HTR-8/SVneo (cell line): ENCODE results near the gene AOPEP.
A peak's percentile ranks its signal among the peaks of the same experiment; 100 is the strongest.

ENCODE experiments used
- DNase-seq: peaks from one replicate; pipeline ENCODE4 v3.0.0; 2011; ENCODE audit warnings: low spot score, mixed read lengths; ENCODE audit not compliant: insufficient read length
- FAIRE-seq: peaks from 2 replicates; lab custom pipeline; 2011; peaks lifted over from hg19 to GRCh38; lab: Jason Lieb, UNC

AOPEP gene

DNA sequence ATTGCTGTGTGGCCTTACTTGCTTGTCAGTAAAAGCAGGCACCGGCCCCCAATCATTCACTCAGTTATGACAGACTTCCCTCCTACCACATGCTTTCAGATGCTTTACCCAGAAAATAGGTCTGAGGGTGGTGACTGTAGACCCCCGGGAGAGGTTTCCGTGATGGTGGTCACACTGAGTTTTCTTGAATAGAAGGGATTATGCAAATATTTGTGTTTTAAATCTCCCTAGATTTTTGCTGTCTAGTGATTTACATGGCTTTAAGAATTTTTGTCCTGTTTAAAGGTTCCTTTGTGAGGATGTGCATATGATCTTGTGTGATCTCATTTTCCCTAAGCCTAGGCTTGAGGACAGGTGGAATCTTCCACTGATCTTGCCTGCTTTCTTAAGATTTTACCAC, 309.3 kb downstream of the AOPEP start:
- FAIRE-seq (no peak), DNase-seq (no peak)

DNA sequence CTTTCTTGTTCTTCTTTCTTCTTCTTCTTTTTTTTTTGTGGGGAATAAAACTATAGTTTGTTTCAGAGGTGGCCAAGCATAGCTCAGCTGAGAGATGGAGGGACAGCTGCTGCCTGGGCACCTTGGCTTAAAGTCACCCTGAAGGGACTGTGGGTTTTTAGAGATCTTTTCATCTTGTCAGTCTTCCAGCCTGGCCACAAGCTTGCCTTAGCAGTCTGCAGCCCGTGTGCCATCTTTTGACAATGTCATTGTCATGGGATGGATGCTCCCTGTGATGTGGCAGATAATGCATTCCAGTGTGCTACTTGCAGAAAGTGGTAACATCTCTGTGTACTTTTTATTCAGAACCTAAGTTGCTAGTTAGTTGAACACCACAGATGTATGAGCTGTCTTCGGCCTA, 310.2 kb downstream of the AOPEP start:
- no peak for DNase-seq
- FAIRE-seq: no peak

DNA sequence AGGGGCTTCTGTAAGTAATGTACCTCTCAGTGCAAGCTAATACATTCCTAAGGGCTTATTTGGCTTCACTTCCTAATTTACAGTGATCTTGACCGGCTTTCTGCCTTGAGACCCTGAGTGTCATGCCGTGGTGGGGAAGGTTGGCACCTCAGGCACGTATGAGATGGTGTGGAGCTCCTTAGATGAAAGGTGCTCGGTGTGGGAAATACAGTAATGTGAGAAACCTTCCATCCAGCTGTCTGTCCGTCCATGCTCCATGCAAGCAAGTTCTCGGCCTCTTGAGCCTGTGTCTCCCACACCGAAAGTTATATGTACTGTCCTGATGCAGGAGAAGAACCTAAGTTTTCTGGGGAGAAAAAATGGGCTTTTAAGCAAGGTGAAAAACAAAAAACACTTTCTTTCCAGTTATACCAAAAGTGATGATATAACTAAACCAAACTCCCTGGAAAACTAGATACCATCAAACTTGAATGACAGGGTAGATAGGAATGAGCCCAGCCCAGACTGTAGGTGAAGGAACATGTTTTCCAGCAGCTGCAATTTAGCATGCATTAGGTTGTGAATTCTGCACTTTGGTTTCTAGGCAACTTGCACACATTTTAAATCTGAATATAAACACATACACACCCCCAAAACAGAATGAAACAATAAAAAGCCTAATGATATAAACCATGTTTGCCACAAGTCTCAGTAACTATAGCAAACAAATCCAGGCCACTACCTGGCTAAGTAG, 311.5 kb downstream of the AOPEP start:
- FAIRE-seq: no peak
- DNase-seq: no peak

DNA sequence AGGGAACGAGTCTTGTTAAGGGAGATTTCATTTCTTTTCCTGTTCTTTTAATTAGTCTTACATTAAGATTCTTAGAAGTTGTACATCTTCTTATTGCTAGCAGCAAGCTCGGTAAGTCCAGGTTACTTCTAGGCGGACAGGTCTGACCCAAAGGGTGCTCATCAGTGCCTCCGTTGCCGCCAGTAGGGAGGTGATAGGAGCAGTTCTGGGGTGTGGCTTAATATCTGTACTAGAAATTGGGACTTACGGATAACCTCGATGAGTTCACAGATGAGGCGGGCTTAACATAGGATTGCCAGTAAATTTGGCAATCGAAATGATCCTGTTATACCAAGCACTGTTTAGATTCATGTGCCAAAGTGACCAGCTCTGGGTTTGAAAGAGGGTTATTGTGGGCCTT, 312.2 kb downstream of the AOPEP start:
- FAIRE-seq (no peak), DNase-seq (no peak)

DNA sequence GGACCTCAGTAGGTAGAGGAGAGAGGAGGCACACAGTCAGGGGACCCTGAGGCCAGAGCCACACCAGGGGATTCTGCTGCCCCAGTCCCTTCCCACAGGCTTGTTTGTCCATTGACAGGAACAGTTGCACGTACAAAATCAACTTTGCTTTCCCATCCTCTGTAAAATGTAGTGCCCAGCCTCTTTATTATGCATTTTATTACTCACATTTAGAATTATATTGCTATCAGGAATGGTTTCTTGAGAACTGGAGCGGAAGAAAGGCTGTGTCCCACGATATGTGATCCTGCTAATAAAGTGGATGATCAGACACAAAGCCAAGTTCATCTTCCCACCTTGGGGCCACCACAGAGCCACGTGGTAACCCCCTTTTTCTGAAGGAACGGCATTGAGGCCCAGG, 313.6 kb downstream of the AOPEP start:
- DNase-seq (no peak), FAIRE-seq (no peak)

DNA sequence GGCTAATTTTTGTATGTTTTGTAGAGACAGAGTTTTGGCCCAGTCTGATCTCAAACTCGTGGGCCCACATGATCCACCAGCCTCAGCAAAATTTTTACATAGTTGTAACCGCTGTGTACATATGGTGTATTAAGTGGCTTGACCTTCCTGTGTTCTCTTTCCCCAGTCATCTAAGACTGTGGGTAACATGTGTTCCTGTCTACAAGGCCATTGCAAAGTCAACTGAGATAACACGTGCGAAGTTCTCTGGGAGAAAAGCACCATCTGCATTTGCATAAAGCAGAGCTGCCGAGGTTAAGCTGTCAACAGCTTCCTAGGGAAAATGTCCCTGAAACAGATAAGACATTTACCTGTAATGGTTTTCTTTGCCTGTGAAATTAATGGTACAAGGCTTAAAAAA, 317.3 kb downstream of the AOPEP start:
- DNase-seq: no peak
- no peak for FAIRE-seq

DNA sequence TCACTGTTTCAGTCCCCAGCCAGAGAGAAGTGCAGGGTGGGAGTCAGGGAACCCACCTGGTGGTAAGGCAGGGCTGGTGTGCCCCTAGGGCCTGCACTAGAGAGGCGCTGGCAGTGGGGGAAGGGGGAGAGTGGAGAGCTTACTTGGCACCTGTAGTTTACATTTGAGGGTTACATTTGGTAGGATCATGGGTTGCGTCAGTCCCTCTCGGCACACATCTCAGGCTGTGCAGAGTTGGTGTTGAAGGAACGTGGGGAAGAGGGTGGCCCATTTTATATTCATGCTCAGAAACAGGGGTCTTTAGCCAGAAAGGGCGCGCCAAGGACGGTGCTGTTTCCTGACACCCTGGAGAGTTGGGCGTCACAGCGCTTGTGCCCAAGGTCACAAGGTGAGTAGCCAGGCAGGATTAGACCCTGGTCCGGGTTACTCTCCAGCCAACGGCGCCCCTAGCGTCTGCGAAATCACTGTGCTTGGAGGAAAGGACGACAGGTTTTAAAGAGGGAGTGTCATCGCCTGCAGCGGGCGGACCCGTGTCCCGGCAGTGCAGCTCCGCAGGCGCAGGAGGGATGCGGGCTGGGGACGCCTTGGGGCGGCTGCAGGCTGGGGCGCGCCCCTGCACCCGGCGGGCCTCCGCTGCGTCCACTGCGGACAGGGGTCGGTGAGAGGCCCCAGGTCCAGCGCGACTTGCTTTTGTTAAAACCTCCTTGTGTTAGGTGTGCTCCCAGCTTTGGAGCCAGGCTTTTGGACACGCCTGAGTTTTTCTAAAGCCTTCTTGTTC, 318.4 kb downstream of the AOPEP start:
- FAIRE-seq (no peak), DNase-seq (no peak)

DNA sequence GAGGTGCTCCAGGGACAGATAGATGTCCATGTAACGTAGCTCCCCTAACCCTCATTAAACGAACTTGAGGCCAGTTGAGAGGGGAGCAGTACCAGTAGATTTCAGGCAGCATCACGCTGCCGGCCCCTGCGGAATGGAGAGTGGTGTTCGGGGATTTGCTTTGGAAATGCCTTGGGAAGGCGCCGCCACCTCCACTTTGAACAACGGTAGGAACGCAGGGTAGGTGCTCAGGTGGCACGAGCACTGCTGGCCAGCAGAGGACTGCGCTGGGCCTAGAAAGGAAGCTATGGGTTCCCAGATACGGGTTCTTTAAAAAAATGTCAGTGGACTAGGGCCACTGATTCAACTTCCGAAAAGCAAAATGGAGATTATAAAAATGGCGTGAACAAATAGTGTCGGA, 319.3 kb downstream of the AOPEP start:
- DNase-seq (no peak), FAIRE-seq (no peak)

DNA sequence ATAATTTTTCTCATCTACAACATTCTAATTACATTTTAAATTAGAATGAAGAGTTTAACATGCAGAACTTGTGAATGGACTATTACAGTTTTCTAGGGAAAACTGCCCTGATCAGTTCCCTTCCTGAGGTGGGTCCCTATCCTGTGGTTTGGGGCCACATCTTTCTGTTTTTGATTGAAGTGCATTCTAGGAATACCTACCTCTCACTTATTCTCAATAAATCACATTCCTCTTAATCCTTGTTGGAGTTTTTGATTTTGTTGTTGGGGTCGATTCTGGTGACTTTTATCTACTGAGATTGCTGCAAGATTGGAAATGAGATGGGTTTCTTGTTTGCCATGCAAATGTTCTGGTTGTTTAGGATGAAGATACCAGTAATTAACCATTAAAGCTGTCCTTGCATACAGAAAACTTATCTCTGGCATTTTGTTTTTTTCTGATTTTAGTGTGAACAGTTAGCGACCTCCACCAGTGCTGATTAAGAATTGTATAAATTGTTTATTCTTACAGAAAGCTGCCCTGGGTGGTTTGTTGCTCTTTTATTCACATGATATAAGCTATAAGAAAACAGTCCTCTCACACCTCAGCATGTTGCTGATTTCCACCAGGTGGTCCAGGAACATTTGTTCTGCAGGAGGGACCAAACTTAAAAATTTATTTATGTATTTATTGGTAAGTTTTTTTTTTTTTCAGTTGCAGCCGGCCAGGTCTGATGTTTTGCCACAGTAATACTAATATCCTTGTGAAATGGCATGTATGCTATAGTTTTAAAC, 321.1 kb downstream of the AOPEP start:
- no peak for FAIRE-seq
- DNase-seq: no peak

DNA sequence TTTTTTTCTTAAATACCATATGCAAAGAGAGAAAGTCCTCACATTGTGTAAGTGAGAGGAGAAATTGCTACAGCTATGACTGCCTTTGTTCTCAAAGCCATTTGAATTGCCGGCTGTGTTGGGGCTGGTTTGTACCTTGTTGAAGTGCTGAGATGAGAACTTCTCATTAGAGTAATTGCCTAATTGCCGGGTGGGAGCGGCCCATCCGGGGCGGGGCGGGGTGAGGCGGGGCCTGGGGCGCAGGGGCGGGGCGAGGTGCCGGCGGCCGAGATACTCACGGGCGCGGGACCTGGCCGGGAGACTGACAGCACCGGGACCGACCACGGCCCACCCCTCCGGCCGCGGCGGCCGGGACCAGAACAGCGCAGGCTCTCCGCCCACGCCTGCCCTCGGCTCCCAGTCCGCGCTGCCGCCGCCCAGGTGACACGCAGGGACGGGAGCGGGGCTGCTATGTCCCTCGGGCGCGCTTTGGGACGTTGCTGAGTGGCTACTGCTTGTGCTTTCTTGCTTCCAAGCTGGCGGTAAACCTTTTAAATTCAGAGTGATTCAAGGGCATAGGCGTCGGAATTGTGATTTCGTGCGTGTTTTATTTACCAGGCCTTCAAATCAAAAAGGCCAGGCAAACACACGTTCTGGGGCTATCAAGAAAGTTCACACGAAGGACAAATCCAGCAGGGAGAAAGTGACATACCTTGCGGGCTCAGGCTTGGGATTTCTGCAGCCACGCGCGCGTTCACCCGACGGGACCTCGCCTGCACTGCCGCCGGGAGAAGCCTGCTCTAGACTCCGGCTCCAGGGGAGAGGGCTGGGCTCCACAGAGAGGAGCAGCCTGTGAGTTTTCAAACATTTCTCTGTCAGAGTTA, 322.0 kb downstream of the AOPEP start:
- FAIRE-seq (no peak), DNase-seq (peak; percentile 42)

DNA sequence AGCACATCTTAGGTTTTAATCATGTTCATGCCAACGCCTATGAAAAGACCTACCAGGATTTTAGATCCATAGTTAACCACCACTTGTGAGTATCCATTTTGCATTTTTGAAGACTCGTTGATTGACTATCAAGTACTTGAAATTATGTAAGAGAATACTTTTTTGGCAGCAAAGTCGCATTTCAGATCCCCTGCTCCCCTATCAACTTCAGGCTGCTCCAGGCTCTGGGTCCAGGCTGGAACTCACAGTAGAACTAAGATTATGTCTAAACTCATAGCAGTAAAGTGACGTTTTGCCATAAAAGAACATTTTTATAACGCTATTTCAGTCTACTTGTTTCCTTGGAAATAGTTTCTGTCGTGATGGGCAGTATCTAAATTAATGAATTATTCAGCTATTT, 323.3 kb downstream of the AOPEP start:
- no peak for DNase-seq
- no peak for FAIRE-seq

DNA sequence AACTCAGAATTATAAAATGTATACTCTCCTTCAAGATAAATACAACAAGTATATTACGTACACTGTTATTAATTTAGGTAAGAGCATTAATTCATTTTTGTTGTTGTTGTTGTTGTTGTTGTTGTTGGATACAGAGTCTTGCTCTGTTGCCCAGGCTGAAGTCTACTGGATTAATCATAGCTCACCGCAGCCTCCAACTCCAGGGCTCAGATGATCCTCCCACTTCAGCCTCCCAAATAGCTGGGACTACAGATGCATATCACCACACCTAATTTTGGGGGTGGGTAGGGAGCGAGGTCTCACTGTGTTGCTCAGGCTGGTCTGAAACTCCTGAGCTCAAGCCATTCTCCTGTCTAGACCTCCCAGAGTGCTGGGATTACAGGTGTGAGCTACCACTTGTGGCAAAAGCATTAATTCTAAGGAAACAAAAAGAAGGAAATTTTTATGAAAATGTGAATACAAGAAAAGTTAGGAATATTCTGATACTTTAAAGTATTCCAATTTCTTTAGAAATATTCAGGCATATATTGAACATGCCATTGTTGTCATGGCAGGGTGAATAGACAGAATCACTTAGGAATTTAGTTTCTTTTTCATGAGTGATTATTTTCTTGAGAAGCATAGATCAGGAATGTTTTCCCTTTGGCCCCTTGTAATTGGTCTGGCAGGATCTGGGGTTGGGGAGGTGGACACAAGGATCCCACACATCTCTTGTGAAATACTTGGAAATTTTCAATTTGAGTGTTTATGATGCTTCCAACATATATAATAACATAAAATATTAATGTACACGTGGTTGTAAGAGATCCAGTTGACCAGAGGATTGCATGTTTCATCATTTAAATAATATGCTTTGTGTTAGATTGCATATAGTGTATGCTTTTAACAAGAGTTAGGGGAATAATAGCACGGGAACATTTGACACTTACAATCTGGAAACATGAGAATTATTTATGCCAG, 327.4 kb downstream of the AOPEP start:
- DNase-seq (no peak), FAIRE-seq (no peak)

DNA sequence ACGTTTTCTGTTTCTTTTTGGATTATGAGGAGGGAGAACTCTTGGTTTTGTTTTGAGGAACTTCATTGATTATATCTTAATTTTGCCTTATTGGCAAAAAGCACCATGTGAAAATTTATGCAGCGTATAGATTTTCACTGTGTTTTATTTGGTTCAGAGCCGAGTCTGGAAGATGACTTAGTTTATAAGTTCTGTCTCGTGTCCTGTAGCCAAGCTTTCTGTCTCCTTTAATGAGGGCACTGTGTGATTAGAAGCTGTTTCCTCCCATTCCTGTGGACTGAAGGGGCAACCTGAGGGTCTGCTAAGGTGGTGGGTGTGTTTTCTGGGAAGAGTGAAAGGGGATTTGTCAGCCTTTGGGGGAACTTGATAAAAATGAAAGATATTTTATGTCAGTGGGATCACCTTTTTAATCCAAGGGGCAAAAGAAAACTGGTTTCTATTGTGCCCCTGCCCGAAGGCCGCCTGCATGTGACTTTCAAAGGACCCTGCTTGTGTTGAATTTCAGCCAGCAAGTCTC, 328.9 kb downstream of the AOPEP start:
- no peak for FAIRE-seq
- no peak for DNase-seq

DNA sequence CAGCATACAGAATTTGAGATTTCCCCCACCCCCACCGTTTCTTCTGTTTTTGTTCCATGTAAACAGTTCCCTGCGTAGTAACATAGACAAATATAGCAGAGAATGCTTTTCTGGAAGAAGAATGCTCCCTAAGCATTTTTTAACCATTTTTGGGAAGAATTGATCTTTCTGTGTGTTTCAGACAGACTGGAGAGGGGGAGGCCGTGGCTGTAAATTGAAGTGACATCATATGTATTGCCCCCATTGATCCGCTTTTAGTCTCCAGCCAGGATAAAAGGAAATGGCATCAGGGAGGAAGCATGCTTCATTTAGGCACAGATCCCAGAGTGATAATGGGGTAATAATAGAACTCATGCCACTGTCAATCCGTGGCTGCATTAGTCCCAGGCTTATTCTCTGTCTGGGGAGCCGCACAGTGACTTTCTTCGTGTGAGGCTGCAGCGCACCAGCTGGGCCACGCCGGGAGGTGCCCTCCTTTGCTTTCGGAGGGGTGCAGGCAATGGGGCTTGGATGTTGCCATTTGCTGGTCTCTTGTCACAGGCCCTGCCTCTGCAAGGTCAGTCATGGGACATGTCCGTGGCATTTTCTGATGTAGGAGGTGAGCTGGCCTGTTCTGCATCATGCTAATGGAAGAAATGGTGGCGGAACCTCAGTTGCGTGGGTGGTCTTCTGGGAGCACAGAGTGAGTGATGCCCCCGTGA, 329.5 kb downstream of the AOPEP start:
- FAIRE-seq: no peak
- no peak for DNase-seq

DNA sequence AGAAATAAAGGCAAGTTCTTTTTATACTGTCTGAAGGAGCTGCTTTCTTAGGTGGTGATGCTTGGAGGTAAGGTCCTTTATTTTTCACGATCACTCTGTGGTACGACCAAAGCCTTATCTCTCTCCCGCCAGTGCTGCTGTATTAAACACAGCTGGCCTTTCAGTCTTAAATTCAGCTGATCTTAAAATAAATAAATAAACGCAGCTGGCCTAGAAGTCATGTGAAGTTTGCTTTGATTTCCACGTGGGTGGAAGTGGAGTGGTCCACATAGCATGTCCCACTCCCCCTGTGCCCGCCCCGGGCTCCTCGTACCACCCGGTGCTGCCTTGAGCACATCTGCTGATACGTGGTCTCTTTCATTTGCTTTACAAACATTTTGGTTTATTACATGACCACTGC, 330.6 kb downstream of the AOPEP start:
- DNase-seq (no peak), FAIRE-seq (no peak)

DNA sequence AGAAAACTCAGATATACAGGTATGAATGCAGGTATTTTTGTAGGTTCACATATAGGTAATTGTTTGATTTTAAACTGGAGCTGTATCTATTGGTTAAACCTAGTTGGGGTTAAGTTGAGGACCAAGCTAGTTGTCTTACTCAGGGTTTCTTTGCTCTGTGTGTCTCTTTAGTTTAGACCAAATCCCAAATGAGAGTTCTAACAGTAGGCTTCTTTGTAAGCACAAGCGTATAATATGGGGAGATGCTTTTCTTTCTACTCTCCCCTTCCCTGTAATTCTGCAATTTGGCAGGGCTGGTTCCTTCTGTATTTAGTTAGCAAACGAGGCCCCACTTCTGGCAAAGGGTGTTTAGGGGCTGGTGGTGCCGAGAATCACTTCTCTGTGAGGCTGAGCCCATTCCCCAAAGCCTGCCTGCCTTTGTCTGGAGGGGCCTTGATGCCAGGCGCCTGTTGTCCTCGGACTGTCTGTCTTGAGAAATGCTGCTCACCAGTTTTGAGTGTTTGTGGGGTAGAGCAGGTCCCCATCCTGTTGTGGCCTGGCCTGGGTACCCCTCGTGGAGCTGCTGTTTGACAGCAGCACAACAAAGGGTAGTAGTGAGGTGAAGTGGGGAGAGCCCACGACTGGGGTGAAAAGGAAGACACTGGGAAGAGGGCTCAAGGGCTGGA, 331.8 kb downstream of the AOPEP start:
- FAIRE-seq: no peak
- no peak for DNase-seq

DNA sequence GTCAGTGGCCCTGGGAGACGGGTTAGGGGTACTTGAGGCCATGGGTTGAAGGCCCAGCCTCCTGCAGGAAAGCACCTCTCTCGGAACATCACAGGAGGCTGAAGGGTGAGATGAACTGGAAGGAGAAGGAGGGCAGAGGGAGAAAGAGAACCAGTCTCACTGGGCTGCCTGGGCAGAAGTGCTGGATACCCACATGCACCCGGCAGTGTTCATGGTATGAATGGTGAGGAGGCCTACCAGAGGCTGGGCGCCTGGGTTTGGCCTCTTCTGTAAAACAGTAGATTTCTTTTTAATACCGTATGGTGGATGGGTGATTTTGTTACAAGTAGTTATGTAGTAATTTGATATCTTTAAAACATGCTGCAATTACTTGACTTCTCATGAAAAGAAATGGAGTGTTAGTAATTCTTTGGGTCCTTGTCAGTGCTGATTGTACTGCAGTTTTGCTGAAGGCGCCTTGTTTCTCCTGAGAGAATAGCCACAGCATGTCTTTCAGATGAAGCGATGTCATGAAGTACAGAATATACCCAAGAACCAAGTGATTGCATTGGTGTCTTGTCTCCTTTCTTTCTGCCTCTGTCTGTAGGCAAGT, 332.4 kb downstream of the AOPEP start:
- no peak for DNase-seq
- no peak for FAIRE-seq
